SIG-M5 (cell line): ENCODE results near the gene GAB3.
"Not testable (repeated sequence)": the region's sequence is repeated elsewhere in the genome, so short reads cannot be mapped to it uniquely, and the experiment has no call there.

ENCODE experiments used
- DNase-seq: peaks from one replicate; lab custom pipeline; 2025; lab: John Stamatoyannopoulos, UW

Gene GAB3

GRCh38 chrX:154719132-154719675 lies 31.7 kb downstream of the GAB3 start:
- peak; percentile 58 for DNase-seq

GRCh38 chrX:154718616-154719015 lies 32.3 kb downstream of the GAB3 start:
- DNase-seq = peak; percentile 24

GRCh38 chrX:154717824-154718223 lies 33.1 kb downstream of the GAB3 start:
- DNase-seq = no peak

GRCh38 chrX:154715825-154716224 lies 35.1 kb downstream of the GAB3 start:
- DNase-seq = no peak

- no peak for DNase-seq
These were observed 36.0 kb downstream of the GAB3 start for GRCh38 chrX:154714925-154715324.

- DNase-seq = no peak
These were observed 37.8 kb downstream of the GAB3 start for GRCh38 chrX:154712781-154713740.

- DNase-seq = no peak
These were observed 39.6 kb downstream of the GAB3 start for GRCh38 chrX:154711264-154711663.

- no peak for DNase-seq
These were observed 40.6 kb downstream of the GAB3 start for GRCh38 chrX:154710309-154710708.

- no peak for DNase-seq
These were observed 52.1 kb downstream of the GAB3 start for GRCh38 chrX:154698630-154699248.

GRCh38 chrX:154696676-154697045 lies 54.2 kb downstream of the GAB3 start:
- DNase-seq = no peak

- DNase-seq = no peak
These were observed 54.8 kb downstream of the GAB3 start for GRCh38 chrX:154695911-154696675.

- DNase-seq = no peak
These were observed 57.5 kb downstream of the GAB3 start for GRCh38 chrX:154693394-154693793.

- DNase-seq = not testable (repeated sequence)
These were observed 60.4 kb downstream of the GAB3 start for GRCh38 chrX:154690438-154690837.

- not testable (repeated sequence) for DNase-seq
These were observed 78.8 kb downstream of the GAB3 start for GRCh38 chrX:154672084-154672483.

- not testable (repeated sequence) for DNase-seq
These were observed 80.0 kb downstream of the GAB3 start for GRCh38 chrX:154670848-154671247.

- no peak for DNase-seq
These were observed 89.0 kb downstream of the GAB3 start for GRCh38 chrX:154661899-154662298.

- no peak for DNase-seq
These were observed 89.7 kb downstream of the GAB3 start for GRCh38 chrX:154661170-154661569.

GRCh38 chrX:154660541-154660940 lies 90.3 kb downstream of the GAB3 start:
- DNase-seq = no peak

GRCh38 chrX:154658957-154659356 lies 91.9 kb downstream of the GAB3 start:
- no peak for DNase-seq

GRCh38 chrX:154658187-154658586 lies 92.7 kb downstream of the GAB3 start:
- no peak for DNase-seq

- no peak for DNase-seq
These were observed 93.6 kb downstream of the GAB3 start for GRCh38 chrX:154657226-154657805.

GRCh38 chrX:154655786-154656185 lies 95.1 kb downstream of the GAB3 start:
- no peak for DNase-seq
